DOHH2 (cell line): ENCODE measurements around the gene MARCHF3.

ENCODE experiments used
- EZH2phosphoT487 ChIP-seq: fragments of 200-600 bp; sonication (generic); IDR thresholded peaks from 2 replicates; pipeline ENCODE4 v1.6.1; 2017; ENCODE audit warnings: borderline replicate concordance, mild to moderate bottlenecking, antibody characterized with exemption, low read length, moderate library complexity, mixed read lengths
- TF ChIP-seq, protein P1 (sequence below): fragments of 200-600 bp; sonication (generic); IDR thresholded peaks from one replicate; pipeline ENCODE4 v1.5.1; 2014; ENCODE audit warnings: antibody characterized with exemption, mild to moderate bottlenecking, low read depth, low read length; ENCODE audit not compliant: poor library complexity, severe bottlenecking

DNA sequence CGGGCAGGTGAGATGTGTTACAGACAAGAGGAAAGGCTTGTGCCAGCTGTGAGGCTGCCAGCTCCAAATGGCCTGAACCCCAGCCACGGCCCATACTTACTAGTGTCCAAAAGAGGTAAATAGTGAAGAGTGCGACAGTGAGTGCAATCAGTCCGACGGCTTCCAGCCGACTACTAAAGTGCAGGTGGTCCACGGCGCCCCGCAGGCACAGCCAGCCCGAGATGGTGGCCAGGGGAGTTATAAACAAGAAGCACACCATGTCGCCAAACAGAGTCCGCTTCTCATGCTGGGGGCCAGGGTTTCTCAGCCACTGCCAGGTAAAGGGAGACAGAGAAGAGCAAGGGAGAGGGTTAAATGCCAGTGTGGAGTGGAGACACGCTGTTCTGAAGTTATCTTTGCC is 152.3 kb downstream of the MARCHF3 start:
- TF ChIP-seq, protein P1, sequence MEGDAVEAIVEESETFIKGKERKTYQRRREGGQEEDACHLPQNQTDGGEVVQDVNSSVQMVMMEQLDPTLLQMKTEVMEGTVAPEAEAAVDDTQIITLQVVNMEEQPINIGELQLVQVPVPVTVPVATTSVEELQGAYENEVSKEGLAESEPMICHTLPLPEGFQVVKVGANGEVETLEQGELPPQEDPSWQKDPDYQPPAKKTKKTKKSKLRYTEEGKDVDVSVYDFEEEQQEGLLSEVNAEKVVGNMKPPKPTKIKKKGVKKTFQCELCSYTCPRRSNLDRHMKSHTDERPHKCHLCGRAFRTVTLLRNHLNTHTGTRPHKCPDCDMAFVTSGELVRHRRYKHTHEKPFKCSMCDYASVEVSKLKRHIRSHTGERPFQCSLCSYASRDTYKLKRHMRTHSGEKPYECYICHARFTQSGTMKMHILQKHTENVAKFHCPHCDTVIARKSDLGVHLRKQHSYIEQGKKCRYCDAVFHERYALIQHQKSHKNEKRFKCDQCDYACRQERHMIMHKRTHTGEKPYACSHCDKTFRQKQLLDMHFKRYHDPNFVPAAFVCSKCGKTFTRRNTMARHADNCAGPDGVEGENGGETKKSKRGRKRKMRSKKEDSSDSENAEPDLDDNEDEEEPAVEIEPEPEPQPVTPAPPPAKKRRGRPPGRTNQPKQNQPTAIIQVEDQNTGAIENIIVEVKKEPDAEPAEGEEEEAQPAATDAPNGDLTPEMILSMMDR: no peak
- TF ChIP-seq EZH2phosphoT487: no peak
